Measurements from ENCODE around the gene CYP1A2.
"Not testable (repeated sequence)": the region's sequence is repeated elsewhere in the genome, so short reads cannot be mapped to it uniquely, and the experiment has no call there.

Gene CYP1A2
- total RNA-seq = 0 to 0.12 (median 0) reads per million in 18 experiments

DNA sequence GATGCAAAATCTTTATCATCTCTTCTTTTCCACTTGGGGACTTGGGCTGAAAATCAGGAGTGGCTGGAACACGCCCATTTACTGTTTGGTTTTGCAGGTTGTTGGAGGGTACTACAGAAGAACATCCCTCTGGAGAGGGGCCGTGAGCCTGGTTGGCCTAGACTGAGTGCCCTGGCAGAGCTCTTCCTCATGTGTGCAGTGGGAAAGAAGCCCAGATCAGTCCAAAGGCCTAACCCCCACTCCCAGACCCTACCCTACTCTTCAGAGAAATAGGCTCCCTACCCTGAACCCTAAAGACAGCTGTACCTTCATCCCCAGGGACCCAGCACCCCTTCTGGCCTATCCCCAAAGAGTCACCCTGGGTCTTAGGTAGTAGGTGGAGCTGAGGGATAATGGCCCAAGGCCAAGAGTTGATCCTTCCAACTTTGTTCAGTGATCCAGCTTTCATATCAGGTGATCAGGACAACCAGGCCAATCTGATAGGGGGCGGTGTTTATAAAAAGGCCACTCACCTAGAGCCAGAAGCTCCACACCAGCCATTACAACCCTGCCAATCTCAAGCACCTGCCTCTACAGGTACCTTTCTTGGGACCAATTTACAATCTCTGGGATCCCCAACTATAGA is at the start of gene CYP1A2:
TSS of gene CYP1A2 (plus strand) at position 524 of the 625 bp plus-strand sequence. CDS start 894 bp downstream, outside the sequence.
- no peak for DNase-seq

DNA sequence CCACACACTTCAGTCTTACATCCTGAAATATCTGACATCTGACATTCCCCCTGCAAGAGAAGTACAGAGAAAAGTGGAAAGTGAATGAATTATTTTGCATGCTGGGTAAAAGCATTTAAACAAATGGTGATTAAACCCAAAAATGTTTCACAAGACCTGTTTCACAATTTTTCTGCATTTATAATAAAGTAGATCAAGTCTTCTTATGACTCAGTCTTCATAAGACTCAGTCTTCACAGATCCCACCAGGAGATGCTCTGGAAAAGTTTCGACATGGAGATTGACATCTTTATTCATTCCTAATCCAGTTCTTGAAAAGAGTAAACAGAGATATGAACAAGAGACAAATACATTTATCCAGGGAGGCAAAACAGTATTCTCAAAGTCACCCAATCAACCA is 39.6 kb upstream of the CYP1A2 start:
- peak in 1 of 2 donors; percentile 56 for DNase-seq

DNA sequence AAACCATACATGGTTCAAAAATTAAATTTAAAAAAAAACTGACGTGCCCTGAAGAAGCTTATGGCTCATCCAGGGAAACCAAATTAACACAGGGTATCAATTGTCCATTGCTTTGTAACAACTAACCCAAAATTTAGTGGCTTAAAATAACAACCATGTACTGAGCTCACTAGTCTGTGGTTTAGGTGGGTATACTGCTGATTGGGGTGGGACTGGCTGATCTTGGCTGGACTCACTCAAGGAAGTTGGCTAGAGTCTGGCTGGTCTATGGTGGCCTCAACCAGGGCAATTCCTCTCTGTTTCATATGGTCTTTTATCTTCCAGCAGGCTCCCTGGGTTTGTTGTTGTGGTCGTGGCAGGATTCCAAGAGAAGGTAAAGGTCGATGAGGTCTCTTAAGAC is 38.8 kb upstream of the CYP1A2 start:
- no peak for DNase-seq

DNA sequence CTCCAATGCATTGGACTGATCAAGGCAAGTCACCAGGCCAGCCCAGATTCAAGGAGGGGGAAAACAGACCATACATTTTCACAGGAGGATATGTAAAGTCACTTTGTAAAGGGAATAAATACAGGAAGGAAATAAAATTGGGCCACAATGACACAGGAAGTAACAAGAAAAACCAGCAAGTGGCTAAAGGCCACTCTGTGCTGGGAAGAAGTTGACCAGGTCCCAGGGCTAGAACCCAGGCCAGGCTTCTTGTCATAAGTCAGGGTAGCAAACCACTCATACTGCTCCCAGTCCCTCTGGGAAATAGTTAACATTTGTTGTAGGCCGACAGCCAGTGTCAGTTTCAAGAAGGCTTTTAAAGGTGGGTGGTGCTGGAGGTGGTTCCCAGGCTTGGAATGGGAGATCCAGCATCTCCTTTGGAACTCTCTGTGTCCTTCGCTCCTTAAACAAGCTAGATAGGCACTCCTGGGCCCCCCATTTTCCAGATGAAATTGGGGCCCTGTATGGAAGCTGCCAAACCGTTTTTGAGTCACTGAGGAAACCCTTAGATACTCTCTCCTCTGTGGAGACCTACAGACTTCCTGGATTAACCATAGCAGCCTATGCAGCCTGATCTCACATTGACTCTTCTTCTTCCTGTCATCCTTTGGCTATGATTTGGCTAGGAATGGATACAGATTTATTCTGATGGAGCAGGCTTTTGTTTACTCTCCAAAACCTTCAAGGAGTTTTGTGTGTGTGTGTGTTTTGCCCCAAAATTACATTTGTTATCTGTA is 38.1 kb upstream of the CYP1A2 start:
- DNase-seq = peak in 1 of 2 donors; percentile 39

DNA sequence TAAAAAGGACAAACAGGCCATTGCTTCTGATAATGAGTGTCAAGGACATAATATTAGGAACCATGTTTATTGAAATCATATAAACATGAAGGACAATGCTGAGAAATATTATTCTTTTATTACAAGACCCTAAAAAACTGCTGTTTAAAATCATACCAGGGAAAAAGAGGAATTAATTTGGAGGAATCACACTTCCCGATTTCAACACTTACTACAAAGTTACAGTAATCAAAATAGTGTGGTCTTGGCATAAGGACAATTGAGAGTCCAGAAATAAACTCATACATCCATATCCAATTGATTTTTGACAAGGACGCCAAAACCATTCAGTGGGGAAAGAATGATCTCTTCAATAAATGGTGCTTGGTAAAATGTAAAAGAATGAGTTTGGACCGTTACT is 36.3 kb upstream of the CYP1A2 start:
- peak in 1 of 2 donors; percentile 75 for DNase-seq

GRCh38 chr15:74716651-74717050 is 32.0 kb upstream of the CYP1A2 start:
- DNase-seq = peak; percentile 57 to 75

DNA sequence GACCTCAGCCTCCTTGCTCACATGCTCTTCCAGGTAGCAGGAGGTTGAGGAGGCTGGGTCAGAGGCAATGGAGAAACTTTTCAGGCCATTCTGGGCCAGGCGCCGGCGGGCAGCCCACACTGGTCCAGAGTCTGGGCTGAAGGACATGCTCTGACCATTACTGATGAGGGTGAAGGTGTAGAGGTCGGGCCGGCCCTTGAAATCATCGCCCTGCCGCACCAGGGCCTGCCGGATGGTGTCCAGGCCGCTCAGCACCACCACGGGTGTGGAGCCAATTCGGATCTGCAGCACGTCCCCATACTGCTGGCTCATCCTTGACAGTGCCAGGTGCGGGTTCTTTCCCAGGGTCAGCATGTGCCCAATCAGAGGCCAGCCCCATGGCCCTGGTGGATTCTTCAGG is 26.1 kb upstream of the CYP1A2 start:
- no peak for DNase-seq

DNA sequence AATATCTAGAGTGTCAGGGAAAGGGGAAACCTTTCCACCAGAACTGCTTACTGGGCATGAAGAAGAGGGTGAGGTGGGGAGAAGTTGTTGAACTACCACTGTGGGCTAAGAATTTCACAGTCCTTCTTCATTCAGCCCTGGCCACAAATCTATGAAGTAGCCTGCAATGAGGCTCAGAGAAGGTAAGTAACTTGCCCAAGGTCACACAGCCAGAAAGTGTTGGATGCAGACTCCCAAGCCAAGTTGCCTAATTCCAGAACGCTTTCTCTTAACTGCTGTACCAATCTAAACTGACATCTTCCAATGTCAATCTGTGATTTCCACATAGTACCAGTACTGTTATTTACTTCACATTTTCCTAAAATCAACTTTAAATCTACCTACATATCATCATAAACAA is 25.5 kb upstream of the CYP1A2 start:
- no peak for DNase-seq

DNA sequence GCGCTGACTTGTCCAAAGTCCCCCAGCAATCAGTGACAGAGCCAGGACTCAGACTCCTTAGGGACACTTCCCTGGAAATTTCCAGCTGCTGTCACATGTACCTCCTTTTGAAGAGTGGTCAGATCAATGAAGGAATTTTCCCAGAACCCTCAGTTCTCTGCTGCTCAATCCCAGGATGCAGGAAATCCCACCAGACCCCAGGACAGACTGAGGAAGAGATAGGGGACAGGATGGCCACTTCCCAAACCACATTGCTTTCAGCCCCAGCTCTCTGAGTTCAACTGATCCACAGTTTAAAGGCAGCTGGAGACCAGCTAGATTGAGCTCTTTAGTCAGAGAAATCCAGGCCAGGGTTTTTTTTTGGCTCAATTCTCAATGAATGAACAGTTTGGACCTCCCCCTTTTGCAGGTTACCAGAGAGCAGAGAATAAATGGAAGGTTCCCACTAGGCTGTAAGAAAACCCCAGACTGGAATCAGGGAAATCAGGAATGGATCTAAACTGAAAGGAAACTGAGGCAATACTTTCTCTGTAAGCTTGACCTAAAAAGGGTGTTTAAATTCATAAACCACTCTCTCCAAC is 24.8 kb upstream of the CYP1A2 start:
- no peak for DNase-seq

- no peak for DNase-seq
Measured at GRCh38 chr15:74724570-74725224, 23.9 kb upstream of the CYP1A2 start.

GRCh38 chr15:74725225-74725774 is 23.3 kb upstream of the CYP1A2 start, which contains the start of gene CYP1A1:
TSS of gene CYP1A1 (minus strand) at chr15:74725528. CDS start at chr15:74723097, 2,431 bp downstream.
- no peak for DNase-seq

DNA sequence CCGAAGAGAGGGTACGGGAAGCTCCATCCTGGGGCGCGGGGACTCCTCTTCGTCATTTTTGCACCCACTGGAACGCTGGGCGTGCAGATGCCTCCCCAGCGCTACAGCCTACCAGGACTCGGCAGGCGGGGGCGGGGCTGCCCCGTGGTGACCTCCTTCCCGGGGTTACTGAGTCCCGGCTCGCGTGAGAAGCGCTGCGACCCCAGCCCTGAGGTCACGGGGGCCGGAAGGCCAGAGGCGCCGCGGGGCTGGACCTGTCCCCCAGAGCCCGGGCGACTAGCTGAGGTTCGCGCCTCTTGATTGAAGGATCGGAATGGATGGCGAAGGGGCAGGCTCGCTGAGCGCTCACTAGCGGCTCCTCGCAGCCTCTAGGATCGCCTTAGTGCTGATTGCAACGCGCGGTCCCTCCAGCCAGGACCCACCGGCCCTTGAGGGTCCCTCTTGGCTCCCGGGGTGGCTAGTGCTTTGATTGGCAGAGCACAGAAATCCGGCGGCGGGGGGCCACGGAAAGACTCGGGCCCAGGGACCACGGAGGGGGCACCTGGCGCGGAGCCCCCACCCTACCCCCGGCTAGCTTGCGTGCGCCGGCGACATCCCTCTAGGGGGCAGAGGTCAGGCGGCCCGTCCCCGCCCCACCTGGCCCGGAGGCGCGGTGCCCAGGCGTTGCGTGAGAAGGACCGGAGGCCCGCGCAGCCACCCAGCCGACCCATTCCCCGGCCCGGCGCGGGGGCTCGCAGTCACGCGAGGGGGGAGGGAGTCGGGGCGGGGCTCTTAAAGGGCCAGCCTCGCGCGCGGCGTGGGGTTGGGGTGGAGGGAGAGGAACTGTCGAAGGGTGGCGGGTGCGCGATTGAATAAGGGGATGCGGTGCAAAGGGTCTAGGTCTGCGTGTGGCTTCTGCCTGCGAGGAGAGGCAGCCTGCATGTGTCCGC is 22.5 kb upstream of the CYP1A2 start:
- DNase-seq = peak in 1 of 2 donors; percentile 42

GRCh38 chr15:74726774-74727164 is 21.9 kb upstream of the CYP1A2 start:
- no peak for DNase-seq

- no peak for DNase-seq
Measured at GRCh38 chr15:74727727-74728126, 20.9 kb upstream of the CYP1A2 start.

DNA sequence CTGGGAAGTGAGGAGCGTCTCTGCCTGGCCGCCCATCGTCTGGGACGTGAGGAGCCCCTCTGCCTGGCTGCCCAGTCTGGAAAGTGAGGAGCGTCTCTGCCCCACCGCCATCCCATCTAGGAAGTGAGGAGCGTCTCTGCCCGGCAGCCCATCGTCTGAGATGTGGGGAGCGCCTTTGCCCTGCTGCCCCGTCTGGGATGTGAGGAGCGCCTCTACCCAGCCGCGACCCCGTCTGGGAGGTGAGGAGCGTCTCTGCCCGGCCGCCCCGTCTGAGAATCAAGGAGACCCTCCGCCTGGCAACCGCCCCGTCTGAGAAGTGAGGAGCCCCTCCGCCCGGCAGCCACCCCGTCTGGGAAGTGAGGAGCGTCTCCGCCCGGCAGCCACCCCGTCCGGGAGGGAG is 19.9 kb upstream of the CYP1A2 start:
- DNase-seq = not testable (repeated sequence)

DNA sequence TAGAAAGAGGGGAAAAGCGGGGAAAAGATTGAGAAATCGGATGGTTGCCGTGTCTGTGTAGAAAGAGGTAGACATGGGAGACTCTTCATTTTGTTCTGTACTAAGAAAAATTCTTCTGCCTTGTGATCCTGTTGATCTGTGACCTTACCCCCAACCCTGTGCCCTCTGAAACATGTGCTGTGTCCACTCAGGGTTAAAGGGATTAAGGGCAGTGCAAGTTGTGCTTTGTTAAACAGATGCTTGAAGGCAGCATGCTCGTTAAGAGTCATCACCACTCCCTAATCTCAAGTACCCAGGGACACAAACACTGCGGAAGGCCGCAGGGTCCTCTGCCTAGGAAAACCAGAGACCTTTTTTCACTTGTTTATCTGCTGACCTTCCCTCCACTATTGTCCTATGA is 19.3 kb upstream of the CYP1A2 start:
- not testable (repeated sequence) for DNase-seq

DNA sequence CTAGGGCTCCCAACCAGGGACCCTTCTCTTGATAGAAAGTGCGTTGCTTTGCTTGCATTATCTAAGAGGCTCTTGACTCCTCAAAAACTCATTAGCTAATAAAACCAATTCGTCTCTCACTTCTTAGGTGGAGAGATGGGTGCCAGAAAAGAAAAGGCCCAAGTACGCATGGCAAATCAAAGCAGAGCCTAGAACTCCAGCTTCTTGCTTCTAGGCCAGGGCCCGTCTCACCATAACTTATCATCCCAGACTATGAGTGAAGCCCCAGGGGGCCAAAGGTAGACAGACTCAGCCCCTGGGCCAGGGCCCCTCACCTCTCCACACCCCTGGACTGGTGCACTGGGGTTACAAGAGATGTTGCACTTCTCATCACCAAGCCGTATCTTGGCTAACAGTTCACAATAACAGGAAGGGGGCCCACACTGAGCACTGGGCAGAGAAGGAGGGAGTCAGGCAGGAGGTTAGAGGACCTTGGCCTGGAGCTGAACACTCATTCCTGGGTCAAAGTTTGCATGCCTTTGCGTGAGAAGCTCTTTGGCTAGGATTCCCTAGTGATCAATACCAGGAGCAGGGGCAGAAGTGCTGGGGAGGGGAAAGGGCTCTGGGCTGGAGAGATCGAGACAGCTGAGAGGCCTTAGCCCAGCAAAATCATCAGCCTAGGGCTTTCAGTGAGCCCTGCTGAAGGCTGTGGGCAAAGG is 17.9 kb upstream of the CYP1A2 start:
- no peak for DNase-seq

DNA sequence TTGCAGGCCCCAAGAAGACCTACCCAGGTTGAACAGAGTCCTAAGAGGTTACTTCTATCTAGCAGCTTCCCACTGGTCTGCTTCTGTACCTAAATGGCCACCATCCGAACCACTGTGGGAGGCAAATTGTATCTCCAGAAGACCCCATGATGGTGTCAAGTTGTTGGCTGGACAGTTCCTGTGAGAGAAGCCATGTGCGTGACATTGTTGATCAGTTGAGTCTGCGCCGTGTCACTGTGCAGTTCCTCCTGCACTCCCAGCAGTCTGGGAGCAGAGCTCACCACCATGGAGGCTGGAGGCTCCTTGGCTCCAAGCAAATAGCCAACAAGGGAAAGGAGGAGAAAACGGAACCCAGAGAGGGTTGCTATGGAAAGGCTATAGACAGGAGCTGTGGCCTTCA is 15.8 kb upstream of the CYP1A2 start:
- DNase-seq = no peak

DNA sequence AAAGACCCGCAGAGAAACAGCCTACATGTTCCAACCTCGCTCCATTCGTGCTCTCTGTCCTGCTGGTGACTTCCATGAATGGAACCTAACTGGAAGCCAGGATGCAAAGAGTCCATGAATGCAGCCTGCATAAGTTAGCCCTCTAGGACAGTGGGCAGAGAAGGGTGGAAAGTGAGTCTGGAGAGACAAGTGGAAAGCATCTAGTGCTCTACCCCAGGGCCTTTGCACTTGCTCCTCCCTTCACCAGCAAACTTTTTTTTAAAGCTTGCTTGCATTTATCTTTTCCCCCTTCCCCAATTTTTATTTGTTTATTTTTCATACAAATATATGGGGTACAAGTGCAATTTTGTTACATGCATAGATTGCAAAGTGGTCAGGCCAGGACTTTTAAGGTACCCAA is 15.4 kb upstream of the CYP1A2 start:
- no peak for DNase-seq

- no peak for DNase-seq
Measured at GRCh38 chr15:74735305-74735704, 13.3 kb upstream of the CYP1A2 start.

- peak; percentile 17 to 38 for DNase-seq
Measured at GRCh38 chr15:74738239-74738638, 10.4 kb upstream of the CYP1A2 start.
